SK-N-SH treated with all-trans-retinoic acid at 6 μM for 48 hours (cell line): ENCODE measurements around the gene LRRC9.

ENCODE experiments used
- RARB ChIP-seq: fragments of 250-450 bp; sonication (Bioruptor Pico); IDR thresholded peaks from 2 replicates; pipeline ENCODE4 v1.8.0; 2021; ENCODE audit warnings: mild to moderate bottlenecking, moderate library complexity
- ZC3H10 ChIP-seq: fragments of 250-450 bp; sonication (Bioruptor Pico); IDR thresholded peaks from 2 replicates; pipeline ENCODE4 v1.5.1; 2021; ENCODE audit warnings: mild to moderate bottlenecking, moderate library complexity
- TF ChIP-seq, protein P1 (sequence below): fragments of 250-450 bp; sonication (Bioruptor Pico); IDR thresholded peaks from 2 replicates; pipeline ENCODE4 v1.8.0; 2020; ENCODE audit warnings: mild to moderate bottlenecking, moderate library complexity, borderline replicate concordance
- TF ChIP-seq, protein P2 (sequence below): fragments of 250-450 bp; sonication (Bioruptor Pico); IDR thresholded peaks from 2 replicates; pipeline ENCODE4 v1.5.0; 2020; ENCODE audit warnings: mild to moderate bottlenecking, moderate library complexity

DNA sequence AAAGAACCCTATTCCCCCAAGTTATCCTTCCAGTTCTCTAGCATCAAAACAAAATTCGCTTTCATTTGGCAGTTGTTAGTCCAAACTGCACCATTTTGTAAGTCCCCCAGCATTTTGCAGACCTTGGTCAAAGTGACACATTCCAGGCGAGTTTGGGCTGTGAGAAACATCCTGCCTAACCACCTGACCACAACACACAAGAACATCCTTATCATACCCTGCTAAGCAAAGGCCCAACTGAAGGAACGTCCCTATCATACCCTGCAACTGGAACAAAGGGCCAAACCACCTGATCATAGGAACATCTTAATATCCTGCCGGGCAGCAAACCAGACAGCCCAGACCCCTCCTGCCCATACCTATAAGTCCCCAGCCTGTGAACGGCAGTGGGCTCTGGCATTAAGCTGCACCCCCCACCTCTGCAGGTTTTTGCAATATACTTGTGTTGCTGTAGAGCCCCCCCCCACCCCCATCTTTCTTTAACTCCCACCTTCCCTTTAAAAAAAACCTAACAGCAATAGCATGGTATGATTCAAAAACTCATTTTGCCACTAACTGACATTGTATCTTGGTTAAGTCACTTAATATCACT, 174.5 kb downstream of the LRRC9 start:
- TF ChIP-seq, protein P1, sequence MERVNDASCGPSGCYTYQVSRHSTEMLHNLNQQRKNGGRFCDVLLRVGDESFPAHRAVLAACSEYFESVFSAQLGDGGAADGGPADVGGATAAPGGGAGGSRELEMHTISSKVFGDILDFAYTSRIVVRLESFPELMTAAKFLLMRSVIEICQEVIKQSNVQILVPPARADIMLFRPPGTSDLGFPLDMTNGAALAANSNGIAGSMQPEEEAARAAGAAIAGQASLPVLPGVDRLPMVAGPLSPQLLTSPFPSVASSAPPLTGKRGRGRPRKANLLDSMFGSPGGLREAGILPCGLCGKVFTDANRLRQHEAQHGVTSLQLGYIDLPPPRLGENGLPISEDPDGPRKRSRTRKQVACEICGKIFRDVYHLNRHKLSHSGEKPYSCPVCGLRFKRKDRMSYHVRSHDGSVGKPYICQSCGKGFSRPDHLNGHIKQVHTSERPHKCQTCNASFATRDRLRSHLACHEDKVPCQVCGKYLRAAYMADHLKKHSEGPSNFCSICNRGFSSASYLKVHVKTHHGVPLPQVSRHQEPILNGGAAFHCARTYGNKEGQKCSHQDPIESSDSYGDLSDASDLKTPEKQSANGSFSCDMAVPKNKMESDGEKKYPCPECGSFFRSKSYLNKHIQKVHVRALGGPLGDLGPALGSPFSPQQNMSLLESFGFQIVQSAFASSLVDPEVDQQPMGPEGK (CRISPR knock-in tag): no peak
- TF ChIP-seq ZC3H10 (CRISPR knock-in tag): no peak
- no peak for TF ChIP-seq RARB (CRISPR knock-in tag)
- TF ChIP-seq, protein P2, sequence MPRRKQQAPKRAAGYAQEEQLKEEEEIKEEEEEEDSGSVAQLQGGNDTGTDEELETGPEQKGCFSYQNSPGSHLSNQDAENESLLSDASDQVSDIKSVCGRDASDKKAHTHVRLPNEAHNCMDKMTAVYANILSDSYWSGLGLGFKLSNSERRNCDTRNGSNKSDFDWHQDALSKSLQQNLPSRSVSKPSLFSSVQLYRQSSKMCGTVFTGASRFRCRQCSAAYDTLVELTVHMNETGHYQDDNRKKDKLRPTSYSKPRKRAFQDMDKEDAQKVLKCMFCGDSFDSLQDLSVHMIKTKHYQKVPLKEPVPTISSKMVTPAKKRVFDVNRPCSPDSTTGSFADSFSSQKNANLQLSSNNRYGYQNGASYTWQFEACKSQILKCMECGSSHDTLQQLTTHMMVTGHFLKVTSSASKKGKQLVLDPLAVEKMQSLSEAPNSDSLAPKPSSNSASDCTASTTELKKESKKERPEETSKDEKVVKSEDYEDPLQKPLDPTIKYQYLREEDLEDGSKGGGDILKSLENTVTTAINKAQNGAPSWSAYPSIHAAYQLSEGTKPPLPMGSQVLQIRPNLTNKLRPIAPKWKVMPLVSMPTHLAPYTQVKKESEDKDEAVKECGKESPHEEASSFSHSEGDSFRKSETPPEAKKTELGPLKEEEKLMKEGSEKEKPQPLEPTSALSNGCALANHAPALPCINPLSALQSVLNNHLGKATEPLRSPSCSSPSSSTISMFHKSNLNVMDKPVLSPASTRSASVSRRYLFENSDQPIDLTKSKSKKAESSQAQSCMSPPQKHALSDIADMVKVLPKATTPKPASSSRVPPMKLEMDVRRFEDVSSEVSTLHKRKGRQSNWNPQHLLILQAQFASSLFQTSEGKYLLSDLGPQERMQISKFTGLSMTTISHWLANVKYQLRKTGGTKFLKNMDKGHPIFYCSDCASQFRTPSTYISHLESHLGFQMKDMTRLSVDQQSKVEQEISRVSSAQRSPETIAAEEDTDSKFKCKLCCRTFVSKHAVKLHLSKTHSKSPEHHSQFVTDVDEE: no peak
